Activated CD8-positive, alpha-beta memory T cell treated with anti-CD3 and anti-CD28 coated beads, Interleukin-2, amount 10 ng/mL, durations not matched to agents 7 days and 5 days (primary cell): ENCODE data around the gene FGD6. TPM values are rescaled to one million over a fixed set of nuclear protein-coding genes. Genes with fewer than 3 reads are reported as not detected.
"Not testable (repeated sequence)": the region's sequence is repeated elsewhere in the genome, so short reads cannot be mapped to it uniquely, and the experiment has no call there.

Experiments used
- ATAC-seq: fragments of 150-1000 bp; cut with Tn5 transposase; one replicate; pipeline ENCODE4 v1.10.0; 2021; ENCODE audit warnings: moderate library complexity
- CTCF ChIA-PET: fragments of 350-600 bp; sonication (Branson Sonifier 250); formaldehyde crosslinking; loops from one replicate; lab custom pipeline; 2021; ENCODE audit warnings: antibody characterized with exemption; lab: Charles Lee
- DNase-seq: peaks from one replicate; pipeline ENCODE4 v3.0.0-alpha.2; 2020
- H3K27ac Mint-ChIP-seq: one replicate; pipeline ENCODE4 v1.8.0; 2021; ENCODE audit warnings: mild to moderate bottlenecking, mixed read lengths
- H3K27me3 Mint-ChIP-seq: one replicate; pipeline ENCODE4 v1.8.0; 2021; ENCODE audit warnings: mixed read lengths
- H3K36me3 Mint-ChIP-seq: one replicate; pipeline ENCODE4 v1.8.0; 2021; ENCODE audit warnings: mild to moderate bottlenecking, mixed read lengths
- H3K4me1 Mint-ChIP-seq: one replicate; pipeline ENCODE4 v1.8.0; 2021; ENCODE audit warnings: mixed read lengths
- H3K4me3 Mint-ChIP-seq: one replicate; pipeline ENCODE4 v1.8.0; 2021; ENCODE audit warnings: mild to moderate bottlenecking, moderate library complexity, mixed read lengths
- H3K9me3 Mint-ChIP-seq: one replicate; pipeline ENCODE4 v1.8.0; 2022; ENCODE audit warnings: low read depth, mixed read lengths
- total RNA-seq, 2 experiments: library from RNA; stranded (reverse); gene quantifications; one replicate each; pipeline ENCODE4 v1.2.3, GENCODE V29; 2021

The FGD6 gene
- total RNA-seq, 2 experiments from 2014 or later: 0.56 to 0.91 TPM

- peak overlapping the region; percentile 53 for H3K27ac Mint-ChIP-seq
- no peaks in the 10 kb centered on the region for H3K9me3 Mint-ChIP-seq
- no peaks in the 10 kb centered on the region for H3K27me3 Mint-ChIP-seq
- H3K4me1 Mint-ChIP-seq: peaks cover 10% of the 10 kb centered on the region
- CTCF ChIA-PET: interaction anchor here (1.0 to 3.3 kb wide), 9 partner anchors 9 to 423 kb away, joined by 3 to 31 read pairs (median 6); partner anchors contain the start of genes FGD6, NR2C1 and VEZT
- no peaks in the 10 kb centered on the region for H3K36me3 Mint-ChIP-seq
- peak overlapping the region; percentile 0 for H3K4me3 Mint-ChIP-seq
- DNase-seq (no peak), ATAC-seq (no peak)
These were observed 100.9 kb downstream of the FGD6 start for GRCh38 chr12:95116341-95116740.

- Mint-ChIP-seq H3K9me3 (no peaks in the 10 kb centered on the region), H3K4me1 (peaks cover 10% of the 10 kb centered on the region), H3K27ac (no peak overlapping the region), H3K4me3 (no peak overlapping the region), H3K27me3 (no peaks in the 10 kb centered on the region), H3K36me3 (no peaks in the 10 kb centered on the region)
- DNase-seq: no peak
- CTCF ChIA-PET: interaction anchor here (1.7 to 3.3 kb wide), 4 partner anchors 10 to 423 kb away, joined by 6 to 16 read pairs (median 14); partner anchors contain the start of genes FGD6 and VEZT
- no peak for ATAC-seq
These were observed 101.6 kb downstream of the FGD6 start for GRCh38 chr12:95115641-95116040.

- DNase-seq (no peak), ATAC-seq (no peak)
- Mint-ChIP-seq H3K27me3 (no peaks in the 10 kb centered on the region), H3K27ac (no peak overlapping the region), H3K9me3 (no peaks in the 10 kb centered on the region), H3K36me3 (no peaks in the 10 kb centered on the region), H3K4me1 (peaks cover 10% of the 10 kb centered on the region), H3K4me3 (no peak overlapping the region)
- CTCF ChIA-PET: interaction anchor here (1.8 kb wide), 1 partner anchor 419 kb away, joined by 11 read pairs; no protein-coding TSS in a partner anchor
These were observed 102.4 kb downstream of the FGD6 start for GRCh38 chr12:95114766-95115405.

- no peaks in the 10 kb centered on the region for H3K27me3 Mint-ChIP-seq
- ATAC-seq (no peak), DNase-seq (no peak)
- H3K4me1 Mint-ChIP-seq: peaks cover 17% of the 10 kb centered on the region
- CTCF ChIA-PET: no interaction called here
- H3K9me3 Mint-ChIP-seq: no peaks in the 10 kb centered on the region
- H3K36me3 Mint-ChIP-seq: no peaks in the 10 kb centered on the region
- H3K27ac Mint-ChIP-seq: no peak overlapping the region
- H3K4me3 Mint-ChIP-seq: no peak overlapping the region
These were observed 109.9 kb downstream of the FGD6 start for GRCh38 chr12:95107362-95107761.

GRCh38 chr12:95105540-95105939 is 111.7 kb downstream of the FGD6 start:
- no peaks in the 10 kb centered on the region for H3K36me3 Mint-ChIP-seq
- H3K9me3 Mint-ChIP-seq: no peaks in the 10 kb centered on the region
- H3K27me3 Mint-ChIP-seq: no peaks in the 10 kb centered on the region
- no peak overlapping the region for H3K4me3 Mint-ChIP-seq
- no peak overlapping the region for H3K27ac Mint-ChIP-seq
- DNase-seq: no peak
- no peak for ATAC-seq
- peaks cover 19% of the 10 kb centered on the region for H3K4me1 Mint-ChIP-seq
- CTCF ChIA-PET: interaction anchor here (1.0 kb wide), 1 partner anchor 11 kb away, joined by 6 read pairs; no protein-coding TSS in a partner anchor

GRCh38 chr12:95104919-95105452 is 112.3 kb downstream of the FGD6 start:
- H3K9me3 Mint-ChIP-seq: no peaks in the 10 kb centered on the region

GRCh38 chr12:95102916-95103671 is 114.2 kb downstream of the FGD6 start:
- CTCF ChIA-PET: interaction anchor here (1.3 kb wide), 1 partner anchor 30 kb away, joined by 5 read pairs; the partner anchor contains the start of gene NR2C1
- Mint-ChIP-seq H3K4me3 (peak overlapping the region; percentile 21), H3K27ac (peak overlapping the region; percentile 80), H3K9me3 (no peaks in the 10 kb centered on the region), H3K27me3 (no peaks in the 10 kb centered on the region), H3K4me1 (peaks cover 19% of the 10 kb centered on the region), H3K36me3 (no peaks in the 10 kb centered on the region)
- ATAC-seq (peak; percentile 100), DNase-seq (peak; percentile 81)

More at GRCh38 chr12:95104919-95105452, 112.3 kb downstream of the FGD6 start:
- H3K4me1 Mint-ChIP-seq: peaks cover 19% of the 10 kb centered on the region
- H3K27ac Mint-ChIP-seq: no peak overlapping the region
- ATAC-seq (no peak), DNase-seq (no peak)
- CTCF ChIA-PET: interaction anchor here (1.3 kb wide), 1 partner anchor 112 kb away, joined by 4 read pairs; the partner anchor contains the start of genes FGD6 and VEZT
- H3K27me3 Mint-ChIP-seq: no peaks in the 10 kb centered on the region
- H3K36me3 Mint-ChIP-seq: no peaks in the 10 kb centered on the region
- H3K4me3 Mint-ChIP-seq: no peak overlapping the region

DNA sequence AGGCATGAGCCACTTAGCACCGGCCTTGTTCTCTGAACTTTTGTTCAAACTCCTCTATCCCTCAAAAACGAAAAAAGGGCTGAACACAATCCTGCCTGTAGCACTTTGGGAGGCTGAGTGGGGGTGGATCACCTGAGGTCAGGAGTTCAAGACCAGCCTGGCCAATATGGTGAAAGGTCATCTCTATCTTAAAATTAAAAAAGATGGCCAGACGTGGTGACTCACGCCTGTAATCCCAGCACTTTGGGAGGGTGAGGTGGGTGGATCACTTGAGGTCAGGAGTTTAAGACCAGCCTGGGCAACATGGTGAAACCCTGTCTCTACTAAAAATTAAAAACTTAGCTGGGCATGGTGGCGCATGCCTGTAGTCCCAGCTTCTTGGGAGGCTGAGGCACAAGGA is 115.3 kb downstream of the FGD6 start:
- CTCF ChIA-PET: interaction anchor here (1.0 kb wide), 1 partner anchor 10 kb away, joined by 4 read pairs; no protein-coding TSS in a partner anchor
- not testable (repeated sequence) for DNase-seq, ATAC-seq, H3K36me3 Mint-ChIP-seq, H3K4me3 Mint-ChIP-seq, H3K9me3 Mint-ChIP-seq, H3K27me3 Mint-ChIP-seq, H3K27ac Mint-ChIP-seq
- H3K4me1 Mint-ChIP-seq: peaks cover 19% of the 10 kb centered on the region

DNA sequence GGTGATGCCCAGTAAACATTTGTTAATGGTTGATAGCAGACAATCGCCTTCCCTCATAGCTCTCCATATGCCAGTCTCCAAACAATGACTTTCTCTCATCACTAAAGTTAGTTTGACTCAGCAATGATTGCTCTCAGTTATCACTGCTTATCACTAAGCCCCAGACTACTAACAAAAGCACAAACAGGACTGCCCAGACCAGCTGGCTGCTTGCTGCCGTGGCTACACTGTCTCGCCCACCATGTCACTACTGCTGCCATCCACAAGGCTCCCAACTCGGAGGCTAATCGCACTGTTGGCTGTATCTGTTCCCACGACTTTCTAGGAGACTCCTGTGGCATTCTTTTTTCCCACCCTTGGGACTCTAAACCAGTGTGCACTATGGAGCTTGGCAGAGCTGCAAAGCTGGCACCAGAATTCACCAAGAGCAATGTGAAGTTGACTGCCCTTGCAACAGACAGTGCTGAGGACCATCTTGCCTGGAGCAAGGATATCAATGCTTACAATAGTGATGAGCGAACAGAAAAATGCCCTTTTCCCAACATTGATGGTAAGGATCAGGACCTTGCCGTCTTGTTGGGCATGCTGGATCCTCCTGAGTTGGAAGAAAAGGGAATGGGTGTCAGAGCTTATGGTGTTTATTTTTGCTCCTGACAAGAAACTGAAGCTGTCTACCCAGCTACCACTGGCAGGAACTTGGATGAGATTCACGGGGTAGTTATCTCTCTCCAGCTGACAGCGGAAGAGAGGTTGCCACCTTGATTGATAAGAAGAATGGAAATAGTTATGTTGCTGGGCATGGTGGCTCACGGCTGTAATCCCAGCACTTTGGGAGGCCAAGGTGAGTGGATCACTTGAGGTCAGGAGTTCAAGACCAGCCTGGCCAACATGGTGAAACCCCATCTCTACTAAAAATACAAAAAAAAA is 116.7 kb downstream of the FGD6 start:
- CTCF ChIA-PET: interaction anchor here (1.1 to 1.2 kb wide), 2 partner anchors 17 to 28 kb away, joined by 3 read pairs; no protein-coding TSS in a partner anchor
- Mint-ChIP-seq H3K27ac (no peak overlapping the region), H3K27me3 (peaks cover 5% of the 10 kb centered on the region), H3K36me3 (no peaks in the 10 kb centered on the region), H3K4me3 (no peak overlapping the region), H3K9me3 (no peaks in the 10 kb centered on the region), H3K4me1 (peaks cover 19% of the 10 kb centered on the region)
- no peak for ATAC-seq
- DNase-seq: no peak

- no peak overlapping the region for H3K4me3 Mint-ChIP-seq
- CTCF ChIA-PET: interaction anchor here (0.6 kb wide), 1 partner anchor 96 kb away, joined by 3 read pairs; the partner anchor contains the start of gene NDUFA12
These were observed 117.9 kb downstream of the FGD6 start for GRCh38 chr12:95099270-95099790.

DNA sequence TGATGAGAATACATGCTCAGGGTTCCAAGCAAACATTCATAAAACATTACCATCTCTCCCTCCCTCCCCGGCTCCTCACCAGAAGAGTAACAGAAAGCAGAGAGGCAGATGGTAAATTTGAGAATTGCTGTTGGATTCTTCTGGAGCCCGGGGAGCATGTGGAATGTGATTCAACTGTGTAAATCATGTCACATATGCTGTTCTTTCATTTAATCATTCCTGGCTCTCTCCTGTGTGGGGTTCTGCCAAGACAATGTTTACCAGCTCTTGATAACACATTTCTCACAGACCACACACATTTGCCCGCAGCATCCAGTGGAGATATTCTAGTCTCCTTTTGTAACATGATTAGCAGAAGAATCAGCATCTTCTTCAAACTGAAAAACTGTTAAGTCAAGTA is 120.4 kb downstream of the FGD6 start:
- CTCF ChIA-PET: no interaction called here
- DNase-seq (no peak), ATAC-seq (no peak)
- Mint-ChIP-seq H3K27ac (no peak overlapping the region), H3K27me3 (peaks cover 10% of the 10 kb centered on the region), H3K4me3 (no peak overlapping the region), H3K4me1 (no peaks in the 10 kb centered on the region), H3K36me3 (no peaks in the 10 kb centered on the region), H3K9me3 (no peaks in the 10 kb centered on the region)

More at GRCh38 chr12:95099270-95099790, 117.9 kb downstream of the FGD6 start:
- no peaks in the 10 kb centered on the region for H3K36me3 Mint-ChIP-seq
- no peak overlapping the region for H3K27ac Mint-ChIP-seq
- peaks cover 19% of the 10 kb centered on the region for H3K4me1 Mint-ChIP-seq
- H3K9me3 Mint-ChIP-seq: no peaks in the 10 kb centered on the region
- ATAC-seq (no peak), DNase-seq (no peak)
- H3K27me3 Mint-ChIP-seq: peaks cover 8% of the 10 kb centered on the region

DNA sequence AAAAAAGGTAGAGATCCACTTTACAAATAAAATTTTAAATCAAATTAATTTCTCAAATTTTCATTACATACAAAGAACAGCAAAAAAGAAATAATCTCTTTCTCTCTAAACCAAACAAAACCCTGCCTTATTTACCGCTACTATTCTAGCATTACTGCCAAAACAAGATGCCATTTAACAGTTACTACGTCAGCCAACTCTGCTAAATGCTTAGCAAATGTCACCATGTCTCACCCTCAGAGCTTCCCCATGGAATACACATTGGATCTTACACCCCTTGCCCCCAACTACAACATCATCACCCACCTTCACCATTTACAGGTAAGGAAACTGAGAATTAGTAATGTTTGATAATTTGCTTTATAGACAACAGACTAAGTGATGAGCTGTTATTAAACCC is 120.9 kb downstream of the FGD6 start:
- Mint-ChIP-seq H3K4me1 (no peaks in the 10 kb centered on the region), H3K4me3 (no peak overlapping the region), H3K27ac (no peak overlapping the region), H3K36me3 (no peaks in the 10 kb centered on the region), H3K9me3 (no peaks in the 10 kb centered on the region), H3K27me3 (peaks cover 10% of the 10 kb centered on the region)
- CTCF ChIA-PET: no interaction called here
- DNase-seq (no peak), ATAC-seq (no peak)
